ENCODE data around the gene STYXL2.

STYXL2 gene

DNA sequence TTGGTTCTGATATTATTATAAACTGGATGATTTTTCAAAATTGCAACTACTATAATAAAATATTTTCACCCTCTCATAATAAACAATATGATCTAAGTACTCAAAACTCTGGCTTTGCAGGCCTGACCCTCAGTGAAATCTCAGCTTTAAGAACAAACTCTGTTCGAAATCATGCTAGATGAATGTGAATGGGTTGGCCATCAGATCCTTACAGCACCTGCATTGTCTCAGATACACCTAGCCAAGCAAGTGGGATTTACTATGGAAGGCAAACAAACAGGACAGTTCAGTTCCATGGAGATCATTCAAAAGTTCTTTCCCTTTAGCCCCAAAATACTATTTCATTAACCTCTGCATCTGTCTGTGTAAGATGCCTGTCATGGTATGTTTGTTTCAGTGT, 44.8 kb downstream of the STYXL2 start:
- no peaks in the 10 kb centered on the region for H3K4me1 ChIP-seq (ENCODE audit: control insufficient read depth in 1 of 2, insufficient read depth in 1 of 2, low read depth in 1 of 2, low read length in 1 of 2)
- H3K4me3 ChIP-seq (ENCODE audit: low read depth in 1 of 2, low read length in 1 of 2), result no peak overlapping the region
- peaks cover 11% of the 10 kb centered on the region for H3K27me3 ChIP-seq
- H3K9me3 ChIP-seq, result no peaks in the 10 kb centered on the region
- H3K36me3 ChIP-seq, result no peaks in the 10 kb centered on the region
- no peak overlapping the region for H3K27ac ChIP-seq
- TF ChIP-seq, protein P1, sequence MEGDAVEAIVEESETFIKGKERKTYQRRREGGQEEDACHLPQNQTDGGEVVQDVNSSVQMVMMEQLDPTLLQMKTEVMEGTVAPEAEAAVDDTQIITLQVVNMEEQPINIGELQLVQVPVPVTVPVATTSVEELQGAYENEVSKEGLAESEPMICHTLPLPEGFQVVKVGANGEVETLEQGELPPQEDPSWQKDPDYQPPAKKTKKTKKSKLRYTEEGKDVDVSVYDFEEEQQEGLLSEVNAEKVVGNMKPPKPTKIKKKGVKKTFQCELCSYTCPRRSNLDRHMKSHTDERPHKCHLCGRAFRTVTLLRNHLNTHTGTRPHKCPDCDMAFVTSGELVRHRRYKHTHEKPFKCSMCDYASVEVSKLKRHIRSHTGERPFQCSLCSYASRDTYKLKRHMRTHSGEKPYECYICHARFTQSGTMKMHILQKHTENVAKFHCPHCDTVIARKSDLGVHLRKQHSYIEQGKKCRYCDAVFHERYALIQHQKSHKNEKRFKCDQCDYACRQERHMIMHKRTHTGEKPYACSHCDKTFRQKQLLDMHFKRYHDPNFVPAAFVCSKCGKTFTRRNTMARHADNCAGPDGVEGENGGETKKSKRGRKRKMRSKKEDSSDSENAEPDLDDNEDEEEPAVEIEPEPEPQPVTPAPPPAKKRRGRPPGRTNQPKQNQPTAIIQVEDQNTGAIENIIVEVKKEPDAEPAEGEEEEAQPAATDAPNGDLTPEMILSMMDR (IDR thresholded peaks at IDR 0.05), result no peak

DNA sequence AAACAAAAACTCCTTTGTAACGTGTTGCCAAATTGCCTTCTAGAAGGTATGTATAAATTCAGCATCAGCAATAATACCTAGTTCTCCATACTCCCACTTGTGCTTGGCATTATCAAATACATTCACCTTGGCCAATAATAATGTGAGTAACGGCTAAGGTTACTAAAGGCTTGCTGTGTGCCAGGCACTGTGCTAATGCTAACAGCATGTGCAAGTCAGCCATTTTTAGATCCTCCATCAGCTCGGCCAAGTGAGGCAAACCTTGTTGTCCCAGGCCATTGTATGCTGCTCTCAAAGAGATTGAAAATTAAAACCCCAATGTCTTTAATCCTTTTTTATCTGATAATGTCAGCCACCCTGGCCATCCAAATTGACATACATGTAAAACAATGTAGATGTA, 48.1 kb downstream of the STYXL2 start:
- Histone ChIP-seq H3K4me1 (ENCODE audit: control insufficient read depth in 1 of 2, insufficient read depth in 1 of 2, low read depth in 1 of 2, low read length in 1 of 2) (no peaks in the 10 kb centered on the region), H3K9me3 (no peaks in the 10 kb centered on the region), H3K4me3 (ENCODE audit: low read depth in 1 of 2, low read length in 1 of 2) (no peak overlapping the region), H3K27ac (no peak overlapping the region), H3K27me3 (peaks cover 7% of the 10 kb centered on the region), H3K36me3 (no peaks in the 10 kb centered on the region)
- TF ChIP-seq, protein P1 (IDR thresholded peaks at IDR 0.05), result no peak

Measured in neutrophil (primary cell).